ENCODE results near the gene ZNF821.

DNA sequence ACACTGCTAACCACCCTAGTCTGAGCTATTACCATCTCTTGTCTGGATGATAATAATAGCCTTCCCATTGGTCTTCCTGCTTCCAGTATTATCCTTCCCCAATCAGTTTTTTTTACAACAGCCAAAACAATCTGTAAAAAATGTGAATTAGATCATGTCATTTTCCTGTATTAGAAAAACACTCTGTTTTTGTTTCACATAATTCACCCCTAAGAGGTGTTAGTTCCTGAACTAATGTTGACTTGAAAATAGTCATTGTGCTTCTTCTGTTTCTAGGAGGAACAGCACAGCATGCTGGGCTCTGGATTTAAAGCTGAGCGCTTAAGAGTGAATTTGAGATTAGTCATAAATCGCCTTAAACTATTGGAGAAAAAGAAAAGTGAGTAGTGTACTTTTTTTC lies 31.4 kb upstream of the ZNF821 start:
- TF ChIP-seq POLR2AphosphoS5 (IDR thresholded peaks at IDR 0.05) (no peak), CTCF (IDR thresholded peaks at IDR 0.05) (no peak), POLR2A (IDR thresholded peaks at IDR 0.05) (no peak)

All from breast epithelium (tissue), 3 donors.